Heart left ventricle (tissue), 13 donors: ENCODE results near the gene SCAMP5.

Source experiments
- CTCF ChIP-seq, 12 donors: fragments of 200-600 bp; sonication (generic) in 4 of 12; IDR thresholded peaks; one replicate each; pipeline versions ENCODE4 v1.5.0 to v1.8.0; 2018 to 2022; ENCODE audit warnings: antibody characterized with exemption in 12 of 12, mild to moderate bottlenecking in 5 of 12
- POLR2A ChIP-seq, 2 donors: fragments of 450-650 bp; IDR thresholded peaks; one replicate each; pipeline ENCODE4 v1.6.1; 2017; ENCODE audit warnings: antibody characterized with exemption in 2 of 2, mild to moderate bottlenecking in 2 of 2, moderate library complexity in 2 of 2
- donor health status: ischemic (EF 13 %, LVEDD 7.1; RV severe dilation, severe dysfunction).
- donor health status: DM: no; HTN: yes; CAD: no.
- donor health status: DM: no; HTN: no; CAD: no.
- donor health status: ischemic (EF 25% LVEDD 6.9; RV normal size, moderate dysfunction).
- donor health status: ischemic (EF 25% LVEDD 5.7; RV mildly dilated, moderate dysfunction).
- donor health status: ischemic (EF 35%, LVEDD 5.7; RV mildly dilated, moderate dysfunction).
- donor health status: nonischemic (EF 11% LVEDD 7.7; RV severe dilation, severe dysfunction).
- donor health status: DM: yes; HTN: yes; CAD: no.
- donor health status: PGD.
- donor health status: ischemic (EF 29% LVEDD 5.4; RV normal size, mild dysfunction).
- donor health status: nonischemic (EF 23%, LVEDD 6.1; RV moderate dilation, normal function).

- TF ChIP-seq CTCF (IDR thresholded peaks at IDR 0.05): no peak
- no peak for TF ChIP-seq POLR2A (IDR thresholded peaks at IDR 0.05)
Observed at GRCh38 chr15:75021341-75021740, 26.0 kb downstream of the SCAMP5 start.
